GM12875 (cell line): Measurements from ENCODE around the gene ZC3H7A.
A peak's percentile ranks its signal among the peaks of the same experiment; 100 is the strongest.

Source experiments
- H3K4me3 ChIP-seq: one replicate; pipeline ENCODE4 v1.5.1; 2011; ENCODE audit warnings: low read depth, low read length, control low read depth
- CTCF ChIP-seq: IDR thresholded peaks from 2 replicates; pipeline ENCODE4 v1.5.1; 2011; ENCODE audit warnings: low read depth, mild to moderate bottlenecking, control low read depth, inconsistent platforms, low read length, moderate library complexity, borderline replicate concordance; ENCODE audit not compliant: insufficient read depth

Gene ZC3H7A

DNA sequence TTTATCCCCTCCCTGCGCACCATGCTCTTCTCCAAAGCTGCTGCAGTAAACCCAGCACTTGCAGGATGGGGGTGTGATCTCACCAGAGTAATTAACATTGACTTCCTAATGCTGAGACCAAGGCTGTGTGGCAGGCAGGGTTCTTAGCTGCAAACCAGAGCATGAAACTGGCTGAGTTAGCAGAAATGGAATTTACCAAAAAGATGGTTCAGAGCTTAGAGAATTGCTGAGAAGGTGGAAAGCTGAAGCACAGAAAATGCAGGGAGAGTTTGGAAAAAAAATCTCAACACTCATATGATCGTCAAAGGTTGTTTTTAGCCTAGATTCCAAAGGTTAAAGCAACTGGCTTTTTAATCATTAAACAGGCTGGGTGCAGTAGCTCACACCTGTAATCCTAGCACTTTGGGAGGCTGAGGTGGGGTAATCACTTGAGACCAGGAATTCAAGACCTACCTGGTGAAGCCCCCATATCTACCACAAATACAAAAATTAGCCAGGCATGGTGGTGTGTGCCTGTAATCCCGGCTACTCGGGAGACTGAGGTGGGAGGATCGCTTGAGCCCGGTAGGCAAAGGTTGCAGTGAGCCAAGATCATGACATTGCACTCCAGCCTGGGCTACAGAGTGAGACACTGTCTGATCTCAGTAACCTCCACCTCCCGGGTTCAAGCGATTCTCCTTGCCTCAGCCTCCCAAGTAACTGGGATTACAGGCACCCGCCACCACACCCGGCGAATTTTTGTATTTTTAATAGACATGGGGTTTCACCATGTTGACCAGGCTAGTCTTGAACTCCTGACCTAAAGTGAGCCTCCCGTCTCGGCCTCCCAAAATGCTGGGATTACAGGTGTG lies 48.4 kb downstream of the ZC3H7A start:
- no peak for TF ChIP-seq CTCF

DNA sequence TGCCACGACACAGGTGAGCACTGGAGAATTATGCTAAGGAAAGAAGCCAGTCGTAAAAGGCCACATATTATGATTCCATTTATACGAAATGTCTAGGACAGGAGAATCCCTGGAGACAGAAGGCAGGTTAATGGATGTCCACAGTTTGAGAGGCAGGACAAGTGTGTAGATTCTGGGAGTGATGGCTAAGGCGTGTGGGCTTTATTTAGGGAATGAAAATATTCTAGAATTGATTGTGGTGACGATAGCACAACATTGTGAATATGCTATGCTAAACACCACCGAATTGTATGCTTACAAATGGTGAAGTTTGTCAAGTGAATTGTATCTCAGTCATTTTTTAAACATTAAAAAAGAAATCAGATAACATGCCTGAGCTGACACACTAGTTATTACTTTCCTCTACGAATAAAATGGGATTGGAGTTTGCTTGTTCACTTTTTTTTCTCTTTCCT lies 49.1 kb downstream of the ZC3H7A start:
- TF ChIP-seq CTCF: no peak
- no peak overlapping the region for H3K4me3 ChIP-seq

More for the DNA sequence above, 48.4 kb downstream of the ZC3H7A start:
- no peak overlapping the region for H3K4me3 ChIP-seq

- no peak for TF ChIP-seq CTCF
- H3K4me3 ChIP-seq: no peak overlapping the region
Measured at GRCh38 chr16:11744075-11744470, 53.0 kb downstream of the ZC3H7A start.

DNA sequence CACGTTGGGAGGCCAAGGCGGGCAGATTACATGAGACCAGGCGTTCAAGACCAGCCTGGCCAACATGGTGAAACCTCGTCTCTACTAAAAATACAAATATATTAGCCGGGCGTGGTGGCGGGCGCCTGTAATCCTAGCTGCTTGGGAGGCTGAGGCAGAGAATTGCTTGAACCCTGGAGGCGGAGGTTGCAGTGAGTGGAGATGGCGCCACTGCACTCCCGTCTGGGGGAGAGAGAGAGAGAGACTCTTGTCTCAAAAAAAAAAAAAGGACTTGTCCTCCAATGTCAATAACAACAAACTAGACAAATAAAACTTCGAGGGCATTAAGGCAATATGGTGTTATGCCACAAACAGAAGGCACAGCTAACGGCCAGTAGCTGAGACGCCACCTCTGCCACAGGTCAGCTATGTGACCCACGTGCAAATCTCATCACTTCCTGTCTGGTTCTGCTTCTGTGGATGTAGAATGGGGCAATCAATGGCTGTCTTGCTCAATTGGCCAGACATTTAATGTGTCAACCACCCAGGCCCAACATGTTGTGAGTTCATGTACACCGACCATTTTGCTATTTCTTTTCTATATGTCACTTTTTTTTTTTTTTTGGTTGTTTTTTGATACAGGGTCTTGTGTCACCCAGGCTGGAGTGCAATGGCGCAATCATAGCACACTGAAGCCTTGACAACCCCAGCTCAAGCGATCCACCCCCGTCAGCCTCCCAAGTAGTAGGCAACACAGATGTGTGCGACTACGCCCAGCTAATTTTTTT lies 53.6 kb downstream of the ZC3H7A start:
- no peak for TF ChIP-seq CTCF

GRCh38 chr16:11742536-11743307 lies 54.3 kb downstream of the ZC3H7A start, which contains the start of gene TXNDC11:
Gene TXNDC11 (minus strand): TSS chr16:11742857. CDS start chr16:11742730, 127 bp downstream.
- no peak for TF ChIP-seq CTCF
- H3K4me3 ChIP-seq: peak within 1 kb of the TSS; percentile 85

More for the DNA sequence above, 53.6 kb downstream of the ZC3H7A start:
- peak overlapping the region; percentile 85 for H3K4me3 ChIP-seq

DNA sequence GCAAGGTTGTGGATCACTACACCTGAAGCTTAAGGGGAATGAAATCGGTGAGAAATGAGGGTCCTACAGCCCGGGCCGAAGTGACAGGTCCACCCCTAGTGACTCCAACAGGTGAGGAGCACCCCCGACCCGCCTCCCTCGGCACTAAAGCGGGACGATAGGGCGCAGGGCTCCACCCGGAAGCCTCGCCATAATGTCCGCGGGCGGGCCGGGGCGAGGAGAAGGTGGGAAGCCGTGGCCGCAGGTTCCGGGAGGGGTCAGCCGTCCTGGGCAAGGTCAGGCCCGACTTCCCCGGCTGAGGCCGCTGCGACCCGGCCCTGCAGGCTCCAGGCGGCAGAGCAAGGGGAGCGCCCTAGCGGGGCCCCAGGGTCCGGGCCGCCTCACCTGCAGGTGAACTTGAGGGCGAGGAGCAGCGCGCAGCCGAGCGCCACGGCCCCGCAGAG lies 54.9 kb downstream of the ZC3H7A start:
- peak overlapping the region; percentile 85 for H3K4me3 ChIP-seq
- TF ChIP-seq CTCF: no peak
